Activated gamma-delta T cell (primary cell): ENCODE results near the gene NOS2.

ENCODE experiments used
- DNase-seq: peaks from one replicate; lab custom pipeline; 2025; lab: John Stamatoyannopoulos, UW

Gene NOS2

DNA sequence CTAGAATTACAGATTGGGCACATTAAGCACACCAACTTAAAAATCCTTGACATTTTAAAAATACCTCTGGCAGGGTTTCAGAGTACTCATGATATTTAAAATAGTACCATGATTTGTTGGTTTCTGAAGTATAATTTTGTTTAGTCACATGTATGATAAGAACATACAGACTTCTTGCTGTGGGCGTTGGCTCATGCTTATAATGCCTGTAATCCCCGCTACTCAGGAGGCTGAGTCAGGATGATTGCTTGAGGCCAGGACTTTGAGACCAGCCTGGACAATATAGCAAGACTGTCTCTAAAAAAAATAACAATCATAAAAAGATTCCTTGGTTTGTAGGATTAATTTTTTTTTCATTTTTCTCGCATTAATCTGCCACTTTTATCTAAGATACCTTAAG, 78.5 kb downstream of the NOS2 start:
- no peak for DNase-seq
